Left lung (tissue), 10 donors: ENCODE data around the gene ZSCAN5A. TPM values are rescaled to one million over a fixed set of nuclear protein-coding genes. Genes with fewer than 3 reads are reported as not detected.
"Not testable (repeated sequence)": the region's sequence is repeated elsewhere in the genome, so short reads cannot be mapped to it uniquely, and the experiment has no call there.

Experiments used
- ATAC-seq: fragments of 200-7000 bp; cut with Tn5 transposase; one replicate; pipeline ENCODE4 v1.9.1; 2020; ENCODE audit warnings: moderate library complexity
- DNase-seq, 4 donors: peaks; one replicate each; pipeline ENCODE4 v3.0.0-alpha.2; 2013 to 2020
- H3K27ac ChIP-seq, 2 donors: fragments of 200-600 bp; sonication (generic) in 1 of 2; one replicate each; pipeline versions ENCODE4 v1.5.0 to v1.8.0; 2020 to 2021
- H3K27me3 ChIP-seq, 2 donors: fragments of 200-600 bp; sonication (generic) in 1 of 2; one replicate each; pipeline versions ENCODE4 v1.5.0 to v1.8.0; 2020 to 2021
- H3K36me3 ChIP-seq, 2 donors: fragments of 200-600 bp; sonication (generic) in 1 of 2; one replicate each; pipeline versions ENCODE4 v1.5.0 to v1.8.0; 2020 to 2021
- H3K4me1 ChIP-seq, 2 donors: fragments of 200-600 bp; one replicate each; pipeline ENCODE4 v1.8.0; 2021
- H3K4me3 ChIP-seq, 2 donors: fragments of 200-600 bp; sonication (generic) in 1 of 2; one replicate each; pipeline versions ENCODE4 v1.5.0 to v1.8.0; 2020 to 2021; ENCODE audit warnings: mild to moderate bottlenecking in 1 of 2
- H3K9me3 ChIP-seq, 2 donors: fragments of 200-600 bp; sonication (generic) in 1 of 2; one replicate each; pipeline versions ENCODE4 v1.5.0 to v1.8.0; 2020 to 2021
- CTCF ChIP-seq, 2 donors: fragments of 200-600 bp; sonication (generic) in 1 of 2; IDR thresholded peaks; one replicate each; pipeline versions ENCODE4 v1.5.0 to v1.8.0; 2021; ENCODE audit warnings: antibody characterized with exemption in 2 of 2
- intact Hi-C, 2 donors: fragments of 100-400 bp; cut with DNase I; formaldehyde crosslinking; loops; one replicate each; pipeline versions ENCODE4 v1.11.2 to v1.14.2; 2022
- polyA plus RNA-seq, 6 donors: library from polyadenylated mRNA; unstranded; fragments of 120-200 nt; gene quantifications; one replicate each; pipeline ENCODE4 v1.2.1, GENCODE V29; 2013; ENCODE audit not compliant: insufficient read length in 6 of 6
- total RNA-seq, 2 donors: library from RNA; stranded (reverse); fragmentation: NEBNext Ultra II Directional; extraction: Animal tissue kit (Norgen Biotek cat#: 25700); gene quantifications; one replicate each; pipeline ENCODE4 v1.2.1, GENCODE V29; 2021
- donor health status: DM: no; HTN: yes; CAD: no.
- donor health status: DM: no; HTN: no; CAD: no.

The ZSCAN5A gene
- total and polyA plus RNA-seq, 8 donors, result 6.8 to 21.8 (median 16.9) TPM

- no peaks in the 10 kb centered on the region for H3K4me1 ChIP-seq
- TF ChIP-seq CTCF (IDR thresholded peaks at IDR 0.05), result no peak
- ATAC-seq, result no peak
- H3K36me3 ChIP-seq, result no peaks in the 10 kb centered on the region
- peaks cover 0 to 5% of the 10 kb centered on the region in 2 donors for H3K27me3 ChIP-seq
- DNase-seq, result no peak
- no peaks in the 10 kb centered on the region for H3K9me3 ChIP-seq
- intact Hi-C loops, result no loop called here
- no peak overlapping the region for H3K4me3 ChIP-seq
- no peak overlapping the region for H3K27ac ChIP-seq
These were observed 122.9 kb downstream of the ZSCAN5A start for GRCh38 chr19:56191711-56192110.

GRCh38 chr19:56191115-56191514 lies 123.5 kb downstream of the ZSCAN5A start:
- no peak overlapping the region for H3K4me3 ChIP-seq
- no peaks in the 10 kb centered on the region for H3K36me3 ChIP-seq
- peaks cover 0 to 4% of the 10 kb centered on the region in 2 donors for H3K27me3 ChIP-seq
- TF ChIP-seq CTCF (IDR thresholded peaks at IDR 0.05), result no peak
- intact Hi-C loops, result no loop called here
- no peak overlapping the region for H3K27ac ChIP-seq
- ATAC-seq (no peak), DNase-seq (no peak)
- no peaks in the 10 kb centered on the region for H3K4me1 ChIP-seq
- no peaks in the 10 kb centered on the region for H3K9me3 ChIP-seq

GRCh38 chr19:56189785-56190184 lies 124.9 kb downstream of the ZSCAN5A start:
- H3K36me3 ChIP-seq, result no peaks in the 10 kb centered on the region
- intact Hi-C loops, result no loop called here
- H3K27me3 ChIP-seq, result no peaks in the 10 kb centered on the region
- TF ChIP-seq CTCF (IDR thresholded peaks at IDR 0.05), result no peak
- H3K4me1 ChIP-seq, result no peaks in the 10 kb centered on the region
- no peak overlapping the region for H3K4me3 ChIP-seq
- ATAC-seq (no peak), DNase-seq (no peak)
- H3K27ac ChIP-seq, result no peak overlapping the region
- H3K9me3 ChIP-seq, result no peaks in the 10 kb centered on the region

GRCh38 chr19:56177564-56178243 lies 136.9 kb downstream of the ZSCAN5A start:
- ATAC-seq, result no peak
- peaks cover 6 to 44% of the 10 kb centered on the region in 2 donors for H3K27me3 ChIP-seq
- H3K9me3 ChIP-seq, result no peaks in the 10 kb centered on the region
- DNase-seq, result no peak
- H3K36me3 ChIP-seq, result no peaks in the 10 kb centered on the region
- no peak overlapping the region for H3K27ac ChIP-seq
- no peaks in the 10 kb centered on the region for H3K4me1 ChIP-seq
- H3K4me3 ChIP-seq, result no peak overlapping the region
- intact Hi-C loops, result loop anchor here in 1 of 2 donors (10.0 kb wide), 1 partner anchor 73 kb away; no protein-coding TSS in a partner anchor
- no peak for TF ChIP-seq CTCF (IDR thresholded peaks at IDR 0.05)

GRCh38 chr19:56176881-56177280 lies 137.8 kb downstream of the ZSCAN5A start:
- no peaks in the 10 kb centered on the region for H3K36me3 ChIP-seq
- peaks cover 0 to 3% of the 10 kb centered on the region in 2 donors for H3K4me1 ChIP-seq
- no peak for ATAC-seq
- intact Hi-C loops, result loop anchor here in 1 of 2 donors (10.0 kb wide), 1 partner anchor 72 kb away; no protein-coding TSS in a partner anchor
- H3K9me3 ChIP-seq, result no peaks in the 10 kb centered on the region
- H3K4me3 ChIP-seq, result no peak overlapping the region
- no peak for DNase-seq
- no peak overlapping the region for H3K27ac ChIP-seq
- TF ChIP-seq CTCF (IDR thresholded peaks at IDR 0.05), result no peak
- H3K27me3 ChIP-seq, result peaks cover 6 to 39% of the 10 kb centered on the region in 2 donors

GRCh38 chr19:56176310-56176709 lies 138.3 kb downstream of the ZSCAN5A start:
- H3K4me3 ChIP-seq, H3K36me3 ChIP-seq, ATAC-seq, H3K9me3 ChIP-seq, H3K4me1 ChIP-seq, H3K27ac ChIP-seq, DNase-seq: not testable (repeated sequence)
- intact Hi-C loops, result loop anchor here in 1 of 2 donors (10.0 kb wide), 1 partner anchor 72 kb away; no protein-coding TSS in a partner anchor
- H3K27me3 ChIP-seq, result peaks cover 6 to 37% of the 10 kb centered on the region in 2 donors

GRCh38 chr19:56175861-56176307 lies 138.8 kb downstream of the ZSCAN5A start, which contains the start of gene GALP:
TSS of gene GALP (plus strand) at chr19:56176008. CDS start at chr19:56177109, 1,101 bp downstream.
- not testable (repeated sequence) for H3K9me3 ChIP-seq, H3K4me3 ChIP-seq, H3K4me1 ChIP-seq, H3K27ac ChIP-seq, ATAC-seq, H3K36me3 ChIP-seq, DNase-seq
- intact Hi-C loops, result loop anchor here in 1 of 2 donors (10.0 kb wide), 1 partner anchor 71 kb away; no protein-coding TSS in a partner anchor
- H3K27me3 ChIP-seq, result peaks cover 6 to 37% of the 10 kb centered on the region in 2 donors
